Naive B cell (primary cell): ENCODE results near the gene NUCB1. TPM values are rescaled to one million over a fixed set of nuclear protein-coding genes. Genes with fewer than 3 reads are reported as not detected.
A peak's percentile ranks its signal among the peaks of the same experiment; 100 is the strongest.

Experiments used
- ATAC-seq, 2 donors: fragments of 150-1000 bp; cut with Tn5 transposase; 2 replicates each; pipeline ENCODE4 v1.10.0; 2021; ENCODE audit warnings: low read depth in 2 of 2, mild to moderate bottlenecking in 2 of 2, moderate library complexity in 2 of 2
- DNase-seq: peaks from one replicate; pipeline ENCODE4 v3.0.0; 2022
- H3K27ac Mint-ChIP-seq, 6 donors: one replicate each; pipeline ENCODE4 v1.8.0; 2020 to 2022; ENCODE audit warnings: mild to moderate bottlenecking in 6 of 6, mixed read lengths in 6 of 6, moderate library complexity in 5 of 6, inconsistent platforms in 2 of 6
- H3K27me3 Mint-ChIP-seq, 3 donors: one replicate each; pipeline ENCODE4 v1.8.0; 2021 to 2022; ENCODE audit warnings: mixed read lengths in 3 of 3, mild to moderate bottlenecking in 1 of 3
- H3K36me3 Mint-ChIP-seq, 2 donors: one replicate each; pipeline ENCODE4 v1.8.0; 2020 to 2022; ENCODE audit warnings: mixed read lengths in 2 of 2, inconsistent platforms in 1 of 2, mild to moderate bottlenecking in 1 of 2
- H3K4me1 Mint-ChIP-seq, 3 donors: one replicate each; pipeline ENCODE4 v1.8.0; 2020 to 2022; ENCODE audit warnings: mixed read lengths in 3 of 3, inconsistent platforms in 1 of 3, mild to moderate bottlenecking in 1 of 3, moderate library complexity in 1 of 3
- H3K4me3 Mint-ChIP-seq, 8 donors: one replicate each; pipeline ENCODE4 v1.8.0; 2020 to 2022; ENCODE audit warnings: mild to moderate bottlenecking in 8 of 8, mixed read lengths in 8 of 8, moderate library complexity in 8 of 8, inconsistent platforms in 2 of 8
- H3K9me3 Mint-ChIP-seq, 7 donors: one replicate each; pipeline ENCODE4 v1.8.0; 2020 to 2022; ENCODE audit warnings: mixed read lengths in 7 of 7, mild to moderate bottlenecking in 5 of 7, inconsistent platforms in 2 of 7, moderate library complexity in 1 of 7
- polyA plus RNA-seq, 6 donors: library from polyadenylated mRNA; unstranded; fragments of 300-500 nt; fragmentation: Illumina TruSeq; gene quantifications; one replicate each; pipeline ENCODE4 v1.2.3, GENCODE V29; 2021; ENCODE audit warnings: low read depth in 6 of 6

Gene NUCB1
- polyA plus RNA-seq, 6 donors from 2014 or later: 48.8 to 90.6 (median 54.6) TPM

- H3K27ac Mint-ChIP-seq: peak overlapping the region in 5 of 6 donors; percentile 47 to 90 (median 87)
- H3K27me3 Mint-ChIP-seq: no peaks in the 10 kb centered on the region
- H3K36me3 Mint-ChIP-seq: peaks cover 0 to 7% of the 10 kb centered on the region in 2 donors
- peaks cover 23 to 35% (median 32%) of the 10 kb centered on the region in 3 donors for H3K4me1 Mint-ChIP-seq
- no peak for ATAC-seq
- peak overlapping the region; percentile 86 to 95 (median 92) for H3K4me3 Mint-ChIP-seq
- no peaks in the 10 kb centered on the region for H3K9me3 Mint-ChIP-seq
- no peak for DNase-seq
Observed at GRCh38 chr19:48955308-48955958, 55.3 kb downstream of the NUCB1 start.

GRCh38 chr19:48958006-48958405, 57.9 kb downstream of the NUCB1 start:
- H3K4me1 Mint-ChIP-seq: peaks cover 45 to 55% (median 53%) of the 10 kb centered on the region in 3 donors
- peak overlapping the region in 2 of 8 donors; percentile 61 to 76 for H3K4me3 Mint-ChIP-seq
- H3K27ac Mint-ChIP-seq: no peak overlapping the region

GRCh38 chr19:48959341-48960239, 59.5 kb downstream of the NUCB1 start:
- no peak for ATAC-seq
- H3K27ac Mint-ChIP-seq: peak overlapping the region in 1 of 6 donors; percentile 60

More at GRCh38 chr19:48958006-48958405, 57.9 kb downstream of the NUCB1 start:
- DNase-seq (no peak), ATAC-seq (no peak)
- Mint-ChIP-seq H3K36me3 (peaks cover 0 to 7% of the 10 kb centered on the region in 2 donors), H3K27me3 (no peaks in the 10 kb centered on the region), H3K9me3 (no peaks in the 10 kb centered on the region)

GRCh38 chr19:48961051-48961649, 61.0 kb downstream of the NUCB1 start:
- ATAC-seq (no peak), DNase-seq (no peak)
- peak overlapping the region in 6 of 8 donors; percentile 21 to 74 (median 40) for H3K4me3 Mint-ChIP-seq
- peak overlapping the region in 3 of 6 donors; percentile 15 to 96 (median 83) for H3K27ac Mint-ChIP-seq
- H3K27me3 Mint-ChIP-seq: no peaks in the 10 kb centered on the region
- peaks cover under 1 to 8% of the 10 kb centered on the region in 2 donors for H3K36me3 Mint-ChIP-seq
- no peaks in the 10 kb centered on the region for H3K9me3 Mint-ChIP-seq
- H3K4me1 Mint-ChIP-seq: peaks cover 63 to 71% (median 66%) of the 10 kb centered on the region in 3 donors

More at GRCh38 chr19:48959341-48960239, 59.5 kb downstream of the NUCB1 start:
- no peaks in the 10 kb centered on the region for H3K9me3 Mint-ChIP-seq
- H3K4me1 Mint-ChIP-seq: peaks cover 57 to 68% (median 65%) of the 10 kb centered on the region in 3 donors
- peaks cover 0 to 7% of the 10 kb centered on the region in 2 donors for H3K36me3 Mint-ChIP-seq
- H3K4me3 Mint-ChIP-seq: no peak overlapping the region
- no peak for DNase-seq
- H3K27me3 Mint-ChIP-seq: no peaks in the 10 kb centered on the region

- H3K4me1 Mint-ChIP-seq: peaks cover 65 to 73% (median 68%) of the 10 kb centered on the region in 3 donors
- H3K4me3 Mint-ChIP-seq: peak overlapping the region in 6 of 8 donors; percentile 71 to 99 (median 92)
- no peak for ATAC-seq
- peak overlapping the region in 5 of 6 donors; percentile 81 to 97 (median 95) for H3K27ac Mint-ChIP-seq
- no peak for DNase-seq
- peaks cover 0 to 2% (median 0%) of the 10 kb centered on the region in 7 donors for H3K9me3 Mint-ChIP-seq
- no peaks in the 10 kb centered on the region for H3K27me3 Mint-ChIP-seq
- H3K36me3 Mint-ChIP-seq: peaks cover 5 to 12% of the 10 kb centered on the region in 2 donors
Observed at GRCh38 chr19:48961673-48962028, 61.5 kb downstream of the NUCB1 start.

GRCh38 chr19:48962029-48962848, 62.1 kb downstream of the NUCB1 start:
- H3K4me1 Mint-ChIP-seq: peaks cover 62 to 70% (median 68%) of the 10 kb centered on the region in 3 donors
- peaks cover 5 to 7% of the 10 kb centered on the region in 2 donors for H3K36me3 Mint-ChIP-seq
- no peaks in the 10 kb centered on the region for H3K27me3 Mint-ChIP-seq
- ATAC-seq: peak; percentile 19 to 32
- DNase-seq: peak; percentile 56
- H3K27ac Mint-ChIP-seq: peak overlapping the region; percentile 61 to 97 (median 96)
- H3K9me3 Mint-ChIP-seq: peaks cover 0 to 2% (median 0%) of the 10 kb centered on the region in 7 donors
- H3K4me3 Mint-ChIP-seq: peak overlapping the region; percentile 56 to 99 (median 92)

GRCh38 chr19:48962849-48963165, 62.7 kb downstream of the NUCB1 start:
- DNase-seq (no peak), ATAC-seq (no peak)
- Mint-ChIP-seq H3K36me3 (peaks cover 5 to 7% of the 10 kb centered on the region in 2 donors), H3K27ac (peak overlapping the region; percentile 61 to 97 (median 96)), H3K4me1 (peaks cover 62 to 71% (median 66%) of the 10 kb centered on the region in 3 donors), H3K9me3 (peaks cover 0 to 2% (median 0%) of the 10 kb centered on the region in 7 donors), H3K4me3 (peak overlapping the region; percentile 56 to 99 (median 96)), H3K27me3 (no peaks in the 10 kb centered on the region)

- H3K4me3 Mint-ChIP-seq: peak overlapping the region; percentile 84 to 99 (median 98)
- no peak for DNase-seq
- no peaks in the 10 kb centered on the region for H3K27me3 Mint-ChIP-seq
- H3K27ac Mint-ChIP-seq: peak overlapping the region; percentile 95 to 99 (median 96)
- no peak for ATAC-seq
- peaks cover 5 to 11% of the 10 kb centered on the region in 2 donors for H3K36me3 Mint-ChIP-seq
- H3K4me1 Mint-ChIP-seq: peaks cover 64 to 74% (median 66%) of the 10 kb centered on the region in 3 donors
- H3K9me3 Mint-ChIP-seq: peaks cover 0 to 2% (median 0%) of the 10 kb centered on the region in 7 donors
Observed at GRCh38 chr19:48963371-48964204, 63.5 kb downstream of the NUCB1 start.

GRCh38 chr19:48964205-48965039, 64.3 kb downstream of the NUCB1 start:
- peaks cover 5 to 12% of the 10 kb centered on the region in 2 donors for H3K36me3 Mint-ChIP-seq
- ATAC-seq: no peak
- H3K9me3 Mint-ChIP-seq: peaks cover 0 to 2% (median 0%) of the 10 kb centered on the region in 7 donors
- H3K27ac Mint-ChIP-seq: peak overlapping the region; percentile 74 to 99 (median 94)
- H3K4me3 Mint-ChIP-seq: peak overlapping the region; percentile 91 to 99 (median 98)
- peaks cover 63 to 72% (median 64%) of the 10 kb centered on the region in 3 donors for H3K4me1 Mint-ChIP-seq
- H3K27me3 Mint-ChIP-seq: no peaks in the 10 kb centered on the region
- DNase-seq: no peak

GRCh38 chr19:48965040-48965805, 65.1 kb downstream of the NUCB1 start, which contains the start of gene FTL:
Gene FTL, plus strand, starts transcription at chr19:48965309. Its CDS starts 199 bp downstream, at chr19:48965508.
- peak; percentile 93 for DNase-seq
- no peaks in the 10 kb centered on the region for H3K27me3 Mint-ChIP-seq
- peaks cover 0 to 2% (median 0%) of the 10 kb centered on the region in 7 donors for H3K9me3 Mint-ChIP-seq
- H3K4me3 Mint-ChIP-seq: peak within 1 kb of the TSS; percentile 96 to 100 (median 98)
- H3K4me1 Mint-ChIP-seq: peaks cover 63 to 70% (median 64%) of the 10 kb centered on the region in 3 donors
- H3K36me3 Mint-ChIP-seq: peaks cover 5 to 12% of the 10 kb centered on the region in 2 donors
- peak within 1 kb of the TSS; percentile 96 to 99 (median 98) for H3K27ac Mint-ChIP-seq
- ATAC-seq: peak; percentile 84 to 86
